HG02981 (cell line): ENCODE data around the gene USP26.
"Not testable (repeated sequence)": the region's sequence is repeated elsewhere in the genome, so short reads cannot be mapped to it uniquely, and the experiment has no call there.

Experiments used
- ATAC-seq: cut with Tn5 transposase; IDR thresholded peaks from one replicate; pipeline ENCODE4 v1.9.1; 2021; ENCODE audit warnings: mild to moderate bottlenecking, moderate library complexity; ENCODE audit not compliant: unreplicated experiment

USP26 gene

GRCh38 chrX:133033010-133033409 lies 63.9 kb downstream of the USP26 start:
- ATAC-seq: no peak

- no peak for ATAC-seq
These were observed 78.7 kb downstream of the USP26 start for GRCh38 chrX:133018229-133018628.

GRCh38 chrX:133007458-133007857 lies 89.5 kb downstream of the USP26 start:
- ATAC-seq: no peak

GRCh38 chrX:133005616-133006015 lies 91.3 kb downstream of the USP26 start:
- no peak for ATAC-seq

- ATAC-seq: no peak
These were observed 91.9 kb downstream of the USP26 start for GRCh38 chrX:133005042-133005441.

GRCh38 chrX:132999209-132999608 lies 97.7 kb downstream of the USP26 start:
- no peak for ATAC-seq

GRCh38 chrX:132990835-132991234 lies 106.1 kb downstream of the USP26 start:
- ATAC-seq: no peak

GRCh38 chrX:132986556-132986955 lies 110.4 kb downstream of the USP26 start:
- ATAC-seq: no peak

- no peak for ATAC-seq
These were observed 112.8 kb downstream of the USP26 start for GRCh38 chrX:132984058-132984650.

GRCh38 chrX:132983496-132983895 lies 113.4 kb downstream of the USP26 start:
- ATAC-seq: no peak

- not testable (repeated sequence) for ATAC-seq
These were observed 116.9 kb downstream of the USP26 start for GRCh38 chrX:132980035-132980434.
